Memory B cell (primary cell): ENCODE data around the gene CLEC11A.
A peak's percentile ranks its signal among the peaks of the same experiment; 100 is the strongest.

Experiments
- ATAC-seq: fragments of 150-1000 bp; cut with Tn5 transposase; 2 replicates; pipeline ENCODE4 v1.10.0; 2021; ENCODE audit warnings: low read depth, mild to moderate bottlenecking, moderate library complexity
- DNase-seq, 2 donors: peaks; one replicate each; pipeline ENCODE4 v3.0.0; 2022; ENCODE audit warnings: low spot score in 2 of 2
- H3K27ac Mint-ChIP-seq: one replicate; pipeline ENCODE4 v1.8.0; 2022; ENCODE audit warnings: mild to moderate bottlenecking, moderate library complexity, mixed read lengths
- H3K27me3 Mint-ChIP-seq: one replicate; pipeline ENCODE4 v1.8.0; 2022; ENCODE audit warnings: mixed read lengths
- H3K36me3 Mint-ChIP-seq: one replicate; pipeline ENCODE4 v1.8.0; 2022; ENCODE audit warnings: mild to moderate bottlenecking, mixed read lengths
- H3K4me1 Mint-ChIP-seq: one replicate; pipeline ENCODE4 v1.8.0; 2022; ENCODE audit warnings: mixed read lengths
- H3K4me3 Mint-ChIP-seq: one replicate; pipeline ENCODE4 v1.8.0; 2022; ENCODE audit warnings: mild to moderate bottlenecking, moderate library complexity, mixed read lengths
- H3K9me3 Mint-ChIP-seq: one replicate; pipeline ENCODE4 v1.8.0; 2022; ENCODE audit warnings: mixed read lengths

CLEC11A gene

GRCh38 chr19:50723069-50723468 lies at the start of gene CLEC11A:
Gene CLEC11A (plus strand): TSS chr19:50723364. CDS start chr19:50723526, 162 bp downstream.
- DNase-seq: no peak
- Mint-ChIP-seq H3K9me3 (peaks cover 6% of the 10 kb centered on the region), H3K27ac (no peak within 1 kb of the TSS), H3K4me1 (peaks cover 16% of the 10 kb centered on the region), H3K27me3 (peaks cover 49% of the 10 kb centered on the region), H3K4me3 (peak within 1 kb of the TSS; percentile 73), H3K36me3 (peaks cover 7% of the 10 kb centered on the region)
- no peak for ATAC-seq

DNA sequence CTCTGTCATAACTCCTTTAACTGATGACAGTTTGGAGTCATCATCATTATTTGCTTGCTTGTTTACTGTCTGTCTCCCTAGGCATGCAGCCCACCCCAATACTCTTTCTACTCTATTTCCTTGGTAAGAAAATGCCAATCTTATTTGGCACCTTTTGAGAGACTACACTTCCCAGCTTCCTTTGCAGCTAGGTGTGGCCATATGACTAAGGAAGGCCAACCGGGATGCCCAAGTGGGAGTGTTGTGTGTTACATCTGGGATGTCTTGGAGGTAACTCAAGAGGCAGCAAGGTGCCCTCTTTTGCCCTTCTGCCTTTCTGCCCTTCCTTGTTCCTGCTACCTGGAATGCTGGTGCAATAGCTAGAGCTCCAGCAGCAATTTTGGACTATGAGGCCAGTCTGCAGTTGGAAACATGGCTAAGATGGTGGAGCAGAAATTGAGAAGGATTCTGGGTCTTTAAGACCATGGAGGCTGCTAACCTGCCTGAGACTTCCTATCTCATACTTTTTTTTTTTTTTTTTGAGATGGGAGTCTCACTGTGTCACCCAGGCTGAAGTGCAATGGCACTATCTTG lies 46.5 kb upstream of the CLEC11A start:
- ATAC-seq (no peak), DNase-seq (no peak)
- Mint-ChIP-seq H3K27ac (no peak overlapping the region), H3K36me3 (peaks cover 14% of the 10 kb centered on the region), H3K9me3 (peaks cover 15% of the 10 kb centered on the region), H3K4me1 (peaks cover 23% of the 10 kb centered on the region), H3K27me3 (peaks cover 32% of the 10 kb centered on the region), H3K4me3 (no peak overlapping the region)

DNA sequence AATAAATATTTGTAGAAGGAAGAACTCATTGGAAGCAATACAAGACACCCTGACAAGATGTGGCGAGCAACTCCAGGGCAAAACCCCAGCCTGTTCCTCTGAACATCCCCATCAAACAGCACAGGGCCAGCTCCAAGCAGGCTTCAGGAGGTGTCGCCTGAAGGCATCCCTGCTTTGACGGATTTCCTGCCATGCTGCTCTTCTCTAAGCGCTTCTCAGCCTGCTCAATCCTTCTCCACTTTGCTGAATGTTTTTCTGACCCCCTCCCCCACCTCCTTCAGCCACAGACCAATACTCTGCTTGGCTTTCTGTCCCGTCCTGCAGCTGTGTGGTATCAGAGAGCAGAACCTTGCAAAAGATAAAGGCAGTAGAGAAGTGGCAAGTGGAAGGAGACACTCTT lies 45.5 kb upstream of the CLEC11A start:
- Mint-ChIP-seq H3K27ac (peak overlapping the region; percentile 90), H3K9me3 (peaks cover 15% of the 10 kb centered on the region), H3K4me1 (peaks cover 23% of the 10 kb centered on the region), H3K36me3 (peaks cover 14% of the 10 kb centered on the region), H3K27me3 (peaks cover 31% of the 10 kb centered on the region), H3K4me3 (no peak overlapping the region)
- DNase-seq (no peak), ATAC-seq (no peak)

GRCh38 chr19:50678323-50678722 lies 44.8 kb upstream of the CLEC11A start:
- Mint-ChIP-seq H3K27me3 (peaks cover 25% of the 10 kb centered on the region), H3K36me3 (peaks cover 14% of the 10 kb centered on the region), H3K4me1 (peaks cover 21% of the 10 kb centered on the region), H3K27ac (peak overlapping the region; percentile 90), H3K4me3 (peak overlapping the region; percentile 62), H3K9me3 (peaks cover 15% of the 10 kb centered on the region)
- ATAC-seq (no peak), DNase-seq (no peak)

- peak; percentile 82 to 83 for DNase-seq
- Mint-ChIP-seq H3K27me3 (peaks cover 28% of the 10 kb centered on the region), H3K27ac (peak overlapping the region; percentile 92), H3K36me3 (peaks cover 16% of the 10 kb centered on the region), H3K9me3 (peaks cover 17% of the 10 kb centered on the region), H3K4me1 (peaks cover 22% of the 10 kb centered on the region), H3K4me3 (peak overlapping the region; percentile 74)
- ATAC-seq: peak; percentile 98
These were observed 43.7 kb upstream of the CLEC11A start for GRCh38 chr19:50679177-50680125.

DNA sequence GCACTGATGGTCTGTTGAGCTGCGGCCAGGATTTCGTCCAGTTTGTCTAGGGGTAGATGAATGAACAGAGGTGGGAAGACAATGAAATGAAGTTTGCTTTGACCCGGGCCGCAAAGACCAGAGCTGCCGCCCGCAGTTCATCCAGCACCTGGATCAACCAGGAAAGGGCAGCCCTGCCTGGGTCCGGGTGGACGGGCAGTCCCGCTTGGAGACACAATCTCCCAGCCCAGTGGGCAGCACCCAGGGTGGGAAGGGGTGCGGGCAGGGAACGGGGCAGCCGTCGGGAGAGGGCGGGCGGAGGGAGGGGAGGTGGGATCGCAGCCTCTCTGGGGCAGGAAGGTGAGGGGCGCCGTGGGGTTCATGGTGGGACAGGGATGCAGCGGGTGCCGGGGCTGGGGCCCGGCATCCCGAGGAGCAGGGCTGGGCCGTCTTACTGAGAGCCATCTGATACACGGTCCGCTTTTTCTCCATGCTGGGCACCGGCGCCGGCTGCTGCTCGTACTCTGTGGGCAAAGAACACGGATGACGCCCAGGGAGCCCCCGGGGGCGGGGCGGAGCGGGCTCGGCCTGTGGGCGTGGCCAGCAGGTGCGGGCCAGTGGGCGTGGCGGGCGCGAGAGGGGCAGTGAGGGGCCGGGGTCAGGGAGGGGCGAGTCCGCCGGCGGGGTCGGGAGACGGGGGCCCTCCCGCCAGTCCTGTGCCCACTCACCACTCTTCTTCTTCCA lies 36.7 kb upstream of the CLEC11A start:
- ATAC-seq (no peak), DNase-seq (no peak)
- Mint-ChIP-seq H3K9me3 (peaks cover 2% of the 10 kb centered on the region), H3K4me3 (no peak overlapping the region), H3K27me3 (peaks cover 36% of the 10 kb centered on the region), H3K36me3 (peaks cover 4% of the 10 kb centered on the region), H3K27ac (no peak overlapping the region), H3K4me1 (peaks cover 3% of the 10 kb centered on the region)

DNA sequence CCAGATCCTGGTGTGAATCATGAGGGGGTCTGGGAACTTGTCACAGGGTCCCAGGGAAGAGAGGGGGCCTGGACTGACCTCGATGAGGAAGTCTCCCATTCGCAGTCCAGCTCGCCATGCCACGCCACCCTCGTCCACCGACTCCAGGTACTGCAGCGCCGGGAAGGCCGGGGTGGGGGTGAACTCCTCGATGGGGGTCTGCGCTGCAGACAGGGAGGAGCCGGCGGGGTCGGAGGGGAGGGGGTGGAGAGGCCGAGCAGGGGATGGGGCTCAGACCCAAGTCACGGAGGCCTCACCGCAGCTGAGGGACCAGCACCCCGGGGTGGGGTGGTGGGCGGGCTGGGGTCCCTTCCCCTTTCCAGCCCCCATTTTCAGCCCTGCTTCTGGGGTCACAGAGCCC lies 34.4 kb upstream of the CLEC11A start:
- H3K4me3 Mint-ChIP-seq: no peak overlapping the region
- H3K36me3 Mint-ChIP-seq: peaks cover 4% of the 10 kb centered on the region
- H3K9me3 Mint-ChIP-seq: peaks cover 2% of the 10 kb centered on the region
- peaks cover 46% of the 10 kb centered on the region for H3K27me3 Mint-ChIP-seq
- no peak for ATAC-seq
- DNase-seq: no peak
- H3K27ac Mint-ChIP-seq: no peak overlapping the region
- peaks cover 3% of the 10 kb centered on the region for H3K4me1 Mint-ChIP-seq

DNA sequence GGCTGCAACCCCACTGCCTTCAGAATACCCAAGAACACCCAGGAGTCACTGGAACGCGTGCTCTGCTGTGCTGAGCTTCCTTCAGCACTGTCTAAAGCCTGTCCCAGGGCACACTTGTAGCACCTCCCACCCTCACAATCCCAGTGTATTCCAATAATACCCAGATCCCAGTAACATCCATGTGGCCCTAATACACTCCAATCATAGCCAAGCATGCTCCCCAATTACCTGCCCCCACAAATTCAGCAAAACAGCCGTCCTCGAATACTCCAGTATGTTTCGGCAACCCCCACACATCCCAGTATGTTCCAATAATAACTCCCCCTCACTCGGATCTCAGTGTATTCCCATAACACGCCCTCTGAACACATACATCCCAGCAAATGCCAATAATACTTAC lies 32.7 kb upstream of the CLEC11A start:
- Mint-ChIP-seq H3K4me1 (peaks cover 5% of the 10 kb centered on the region), H3K27me3 (peaks cover 46% of the 10 kb centered on the region), H3K9me3 (no peaks in the 10 kb centered on the region), H3K4me3 (no peak overlapping the region), H3K36me3 (peaks cover 1% of the 10 kb centered on the region), H3K27ac (no peak overlapping the region)
- ATAC-seq (no peak), DNase-seq (no peak)

- H3K9me3 Mint-ChIP-seq: no peaks in the 10 kb centered on the region
- DNase-seq (no peak), ATAC-seq (no peak)
- no peak overlapping the region for H3K27ac Mint-ChIP-seq
- H3K4me1 Mint-ChIP-seq: peaks cover 5% of the 10 kb centered on the region
- peaks cover 51% of the 10 kb centered on the region for H3K27me3 Mint-ChIP-seq
- peaks cover 2% of the 10 kb centered on the region for H3K36me3 Mint-ChIP-seq
- no peak overlapping the region for H3K4me3 Mint-ChIP-seq
These were observed 29.8 kb upstream of the CLEC11A start for GRCh38 chr19:50693064-50693975.

DNA sequence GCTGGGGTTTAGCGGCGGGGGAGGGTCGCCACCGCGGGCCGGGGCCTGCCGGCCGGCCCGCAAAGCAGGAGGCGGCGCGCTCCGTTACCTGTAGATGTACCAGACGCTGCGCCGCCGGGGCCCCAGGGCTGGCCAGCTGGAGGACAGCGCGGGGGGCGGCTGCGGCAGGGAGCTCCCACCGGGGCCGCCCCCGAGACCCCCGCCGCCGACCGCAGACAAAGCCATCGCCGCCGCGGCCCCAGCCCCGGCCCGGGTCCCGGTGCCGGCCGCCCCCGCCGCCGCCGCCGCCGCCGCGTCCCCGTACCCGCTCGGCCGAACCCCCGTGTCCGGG lies 28.4 kb upstream of the CLEC11A start:
- peaks cover 5% of the 10 kb centered on the region for H3K4me1 Mint-ChIP-seq
- peaks cover 3% of the 10 kb centered on the region for H3K9me3 Mint-ChIP-seq
- DNase-seq (no peak), ATAC-seq (no peak)
- H3K27me3 Mint-ChIP-seq: peaks cover 60% of the 10 kb centered on the region
- H3K4me3 Mint-ChIP-seq: no peak overlapping the region
- H3K36me3 Mint-ChIP-seq: peaks cover 2% of the 10 kb centered on the region
- H3K27ac Mint-ChIP-seq: no peak overlapping the region

DNA sequence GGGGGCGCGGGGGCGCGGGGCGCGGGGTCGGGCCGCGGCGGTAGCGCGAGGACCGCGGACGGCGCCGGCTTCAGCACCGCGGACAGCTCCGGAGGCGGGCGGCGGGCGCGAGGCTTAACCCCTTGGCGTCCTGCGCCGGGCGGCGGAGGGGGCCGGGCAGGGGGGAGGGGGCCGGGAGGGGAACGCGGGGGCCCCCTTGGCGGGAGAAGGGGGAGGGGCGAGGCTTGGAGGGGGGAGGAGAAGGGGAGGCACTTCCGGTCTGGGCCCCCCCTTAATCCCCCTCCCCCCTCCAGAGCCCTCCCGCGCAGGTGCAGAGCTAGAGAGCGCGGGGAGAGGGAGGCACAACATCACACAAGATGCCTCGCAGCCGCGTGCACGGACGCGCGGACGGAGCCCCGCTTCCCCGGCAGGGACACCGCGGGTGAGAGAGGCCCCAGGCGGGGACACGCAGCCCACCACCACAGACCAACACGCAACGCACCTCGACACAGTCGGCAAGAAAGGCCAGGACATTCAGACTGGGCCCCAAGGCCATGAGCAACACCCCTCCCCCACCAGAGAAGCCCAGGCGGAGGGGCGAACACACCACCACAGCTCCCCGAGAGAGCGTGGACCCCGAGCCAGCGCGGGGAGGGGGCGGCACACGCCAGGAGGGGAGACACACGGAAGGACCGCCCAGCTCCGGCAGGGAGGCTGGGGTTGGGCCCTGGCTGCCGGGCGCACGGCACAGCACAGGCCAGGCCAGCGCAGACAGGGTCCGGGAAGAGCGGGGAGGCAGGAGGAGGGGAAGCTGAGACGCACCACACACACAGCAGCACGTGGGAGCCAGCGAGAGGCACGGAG lies 27.7 kb upstream of the CLEC11A start:
- peaks cover 2% of the 10 kb centered on the region for H3K36me3 Mint-ChIP-seq
- no peak overlapping the region for H3K27ac Mint-ChIP-seq
- H3K27me3 Mint-ChIP-seq: peaks cover 63% of the 10 kb centered on the region
- no peak overlapping the region for H3K4me3 Mint-ChIP-seq
- H3K9me3 Mint-ChIP-seq: peaks cover 3% of the 10 kb centered on the region
- ATAC-seq (no peak), DNase-seq (no peak)
- peaks cover 5% of the 10 kb centered on the region for H3K4me1 Mint-ChIP-seq

GRCh38 chr19:50696094-50696483 lies 27.1 kb upstream of the CLEC11A start:
- no peak overlapping the region for H3K4me3 Mint-ChIP-seq
- no peak overlapping the region for H3K27ac Mint-ChIP-seq
- peaks cover 5% of the 10 kb centered on the region for H3K4me1 Mint-ChIP-seq
- ATAC-seq: no peak
- peaks cover 3% of the 10 kb centered on the region for H3K9me3 Mint-ChIP-seq
- peaks cover 58% of the 10 kb centered on the region for H3K27me3 Mint-ChIP-seq
- no peak for DNase-seq
- peaks cover 2% of the 10 kb centered on the region for H3K36me3 Mint-ChIP-seq
